HG02840 (cell line): ENCODE measurements around the gene CDHR1.

Source experiments
- ATAC-seq: cut with Tn5 transposase; IDR thresholded peaks from one replicate; pipeline ENCODE4 v1.9.1; 2021; ENCODE audit warnings: mild to moderate bottlenecking, moderate library complexity, moderate number of reproducible peaks; ENCODE audit not compliant: unreplicated experiment, low FRiP score

The CDHR1 gene

DNA sequence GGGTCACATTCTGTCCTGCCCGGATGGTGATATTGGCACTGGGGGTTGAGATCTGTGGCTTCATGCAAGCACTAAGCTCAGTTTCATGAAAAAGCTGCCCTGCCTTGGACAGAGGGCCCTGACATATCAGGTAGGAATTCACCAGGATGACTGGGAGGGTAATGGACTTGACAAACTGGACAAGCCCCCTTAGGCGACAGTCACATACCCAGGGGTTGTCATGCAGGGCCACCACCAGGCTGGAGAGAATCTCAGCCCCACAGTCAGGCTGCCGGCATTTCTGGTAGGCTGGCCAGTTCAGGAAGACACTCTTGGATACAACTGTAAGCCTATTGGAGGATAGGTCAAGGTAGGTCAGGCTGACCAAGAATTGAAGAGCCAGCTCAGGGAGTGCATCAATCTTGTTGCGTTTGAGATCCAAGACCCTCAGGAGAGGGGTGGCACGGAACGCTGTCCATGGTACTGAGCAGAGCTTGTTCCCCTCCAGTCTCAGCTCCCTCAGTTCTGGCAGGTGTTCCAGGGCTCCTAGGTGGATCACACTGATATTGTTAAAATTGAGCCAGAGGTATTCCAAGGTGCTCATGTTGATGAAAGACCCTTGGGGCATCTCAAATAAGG lies 30.2 kb downstream of the CDHR1 start:
- ATAC-seq: no peak

DNA sequence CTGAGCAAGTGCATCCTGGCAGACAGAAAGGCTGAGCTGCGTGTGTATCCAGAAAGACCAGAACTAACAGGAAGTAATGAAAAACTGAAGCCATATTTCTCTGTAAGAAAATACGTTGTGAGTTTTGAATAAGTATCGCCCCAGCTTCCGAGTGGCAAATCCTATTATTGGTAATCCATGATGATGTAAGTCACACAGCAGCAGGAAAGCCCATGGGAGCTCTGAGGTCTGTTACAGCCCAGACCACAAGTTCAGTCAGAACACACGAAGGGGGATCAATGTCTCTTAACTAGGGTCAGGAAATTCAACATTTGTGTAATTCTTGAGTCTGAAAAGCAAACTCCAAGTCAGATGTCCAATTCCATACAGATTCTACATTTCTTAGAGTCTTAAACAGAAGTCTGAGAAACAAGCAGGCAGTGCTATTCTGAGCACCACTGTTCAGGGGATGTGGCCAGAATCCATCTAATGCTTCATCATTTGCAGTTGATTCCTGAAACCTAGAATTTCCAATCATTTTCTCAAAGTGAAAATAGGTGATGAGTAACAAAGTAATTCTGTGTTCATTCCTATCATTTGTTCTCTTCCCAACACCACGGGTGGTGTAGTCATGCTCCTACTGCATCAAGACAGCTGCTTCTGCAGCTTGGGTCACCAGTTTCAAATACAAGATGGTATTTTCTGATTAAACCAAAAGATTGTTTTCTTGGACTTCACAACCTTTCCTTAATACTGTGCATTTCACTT lies 31.3 kb downstream of the CDHR1 start, which contains the start of gene LRIT2:
Gene LRIT2, minus strand, starts transcription at position 118 of the 747 bp plus-strand sequence. Its CDS starts 24 bp downstream, at position 94.
- ATAC-seq: no peak

DNA sequence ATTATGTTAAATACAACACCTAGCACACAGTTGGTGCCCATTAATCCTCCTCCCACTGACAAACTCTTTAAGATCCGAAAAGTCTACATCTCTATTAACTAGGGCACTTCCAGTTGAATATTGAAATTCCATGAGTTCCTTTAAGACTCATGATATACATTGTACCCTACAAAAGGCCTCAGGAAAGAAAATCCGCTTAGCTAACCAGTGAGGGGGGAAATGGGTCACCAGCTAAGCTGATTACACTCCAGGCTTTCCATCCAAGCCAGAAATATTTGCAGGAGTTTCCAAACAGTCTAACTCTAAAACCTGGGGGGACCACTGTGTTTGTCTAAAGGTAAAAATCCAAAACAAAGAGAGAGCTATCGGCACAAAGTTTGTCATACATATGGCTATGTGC lies 32.3 kb downstream of the CDHR1 start:
- ATAC-seq: no peak

DNA sequence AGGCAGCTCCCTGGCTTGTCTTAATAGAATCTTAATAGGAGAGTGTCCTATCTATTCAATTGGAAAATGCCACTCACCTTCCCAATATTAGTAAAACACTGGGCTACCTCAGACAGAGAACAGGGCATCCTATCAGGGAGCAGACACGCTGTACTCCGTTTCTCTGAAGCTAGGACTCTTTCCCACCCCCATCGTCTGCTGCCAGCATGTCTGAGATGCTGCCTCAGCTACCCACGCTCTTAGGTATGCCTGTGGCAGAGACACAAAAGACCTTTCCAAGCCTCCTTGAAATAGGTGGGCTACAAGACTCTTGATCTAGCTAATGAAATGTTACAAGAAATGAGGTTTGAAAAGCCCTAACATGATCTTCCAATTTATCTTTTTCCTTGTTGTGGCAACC lies 33.5 kb downstream of the CDHR1 start:
- ATAC-seq: no peak

DNA sequence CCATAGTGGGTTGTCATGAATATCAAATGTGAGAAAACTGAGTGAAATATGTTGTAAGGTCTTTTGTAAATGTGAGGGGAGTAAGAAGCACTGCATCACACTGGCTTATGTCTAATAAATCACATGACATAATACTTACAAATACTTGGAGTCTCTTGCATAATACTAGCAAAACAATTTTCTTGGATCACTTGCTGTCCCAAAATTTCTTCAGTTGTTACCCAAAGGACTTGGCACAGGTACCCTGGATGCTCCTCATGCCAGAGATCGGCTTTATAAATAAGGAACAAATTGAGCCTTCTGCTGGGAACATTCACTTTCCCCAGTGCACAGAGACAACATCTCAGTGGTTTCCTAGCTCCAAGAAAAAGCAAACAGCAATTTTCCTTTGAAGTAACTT lies 36.0 kb downstream of the CDHR1 start:
- no peak for ATAC-seq

DNA sequence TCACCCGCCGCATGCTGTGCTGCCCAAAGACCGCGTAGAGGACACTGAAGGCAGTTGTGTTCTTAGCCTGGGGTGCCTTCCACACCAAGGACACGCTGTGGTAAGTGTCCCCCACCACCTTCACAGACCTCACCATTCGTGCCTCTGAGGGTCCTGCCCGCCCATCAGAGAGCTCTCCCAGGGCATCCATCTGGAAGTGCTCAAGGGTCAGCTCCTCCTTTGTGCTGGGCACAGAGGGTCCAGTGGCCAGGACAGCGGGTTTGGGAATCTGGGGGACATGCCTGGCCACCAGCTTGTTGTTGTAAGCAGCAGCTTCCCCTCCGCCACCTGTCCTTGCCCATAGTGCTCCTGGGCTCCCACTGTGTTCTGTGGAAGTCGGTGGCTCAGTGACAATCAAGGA lies 38.0 kb downstream of the CDHR1 start:
- no peak for ATAC-seq

DNA sequence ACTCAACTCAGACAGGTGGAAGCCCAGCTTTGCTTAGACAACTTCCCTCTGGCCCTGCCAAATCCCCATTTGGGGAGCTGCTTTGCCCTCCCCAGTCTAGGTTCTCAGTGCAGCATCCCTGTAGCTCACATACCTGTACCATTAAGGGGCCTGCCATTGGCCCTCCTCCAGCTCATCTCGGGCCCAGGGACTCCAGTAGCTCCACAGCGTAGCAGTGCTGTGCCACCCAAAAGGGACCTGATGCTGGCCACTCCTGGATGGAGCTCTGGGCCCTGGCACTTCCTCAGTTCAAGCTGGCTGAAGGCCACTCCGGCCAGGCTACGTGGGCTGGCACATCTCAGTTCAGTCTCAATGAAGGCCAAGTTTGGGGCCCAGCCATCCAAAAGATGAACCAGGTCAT lies 39.6 kb downstream of the CDHR1 start:
- no peak for ATAC-seq

DNA sequence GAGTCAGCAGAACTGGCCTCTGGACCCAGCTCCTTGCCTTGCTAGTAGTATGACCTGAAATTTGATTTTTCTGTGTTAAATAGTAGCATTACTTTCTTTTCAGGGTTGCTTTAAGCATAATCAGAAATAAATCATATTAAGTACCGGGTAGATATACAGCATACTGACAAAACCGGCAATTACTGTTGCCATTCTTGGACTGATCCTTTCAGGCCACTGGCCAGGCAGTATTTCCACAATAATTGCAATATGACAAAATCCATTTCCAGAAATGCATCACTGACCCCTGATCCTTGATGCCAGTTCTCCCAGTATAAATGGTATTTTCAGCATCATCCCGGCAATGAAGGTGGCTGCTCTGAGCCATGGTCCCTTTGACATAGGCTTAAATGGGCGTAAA lies 40.1 kb downstream of the CDHR1 start:
- ATAC-seq: no peak

DNA sequence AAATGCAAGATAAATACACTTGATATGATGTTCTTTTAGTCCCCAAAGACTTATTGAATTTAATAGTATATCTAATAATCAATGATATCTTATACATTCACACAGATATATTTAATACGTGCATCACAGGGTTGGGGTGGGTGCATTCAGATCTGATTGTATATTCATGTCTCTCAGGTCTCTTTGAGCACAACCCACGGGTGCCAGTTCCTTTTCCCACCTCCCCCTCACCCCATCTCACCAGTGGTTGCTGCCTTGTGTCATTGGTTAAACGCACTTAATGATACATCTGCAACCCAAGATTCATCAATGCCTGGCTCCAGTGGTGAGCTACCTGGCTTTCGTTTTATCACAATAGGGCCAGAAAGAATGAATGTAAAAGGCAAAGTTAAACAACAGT lies 40.8 kb downstream of the CDHR1 start:
- no peak for ATAC-seq

DNA sequence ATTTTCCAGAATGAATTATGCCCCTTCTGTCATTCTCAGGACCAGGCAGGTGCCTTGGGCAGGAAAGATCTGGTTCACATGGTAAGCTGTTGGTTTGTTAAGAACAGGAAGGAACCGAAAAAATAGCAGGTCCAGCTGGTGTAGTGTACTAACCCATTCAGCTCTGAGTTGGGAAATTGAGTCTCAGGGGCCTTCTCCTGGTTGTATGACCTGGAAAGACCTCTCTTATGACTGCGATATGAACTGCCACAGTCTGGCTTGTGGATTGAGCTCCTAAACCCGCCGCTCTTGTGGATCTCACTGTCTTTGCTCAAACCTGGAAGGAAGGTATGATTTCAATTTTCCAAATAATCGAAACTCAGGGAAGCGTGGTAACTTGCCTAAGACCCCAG lies 42.5 kb downstream of the CDHR1 start:
- ATAC-seq: no peak

DNA sequence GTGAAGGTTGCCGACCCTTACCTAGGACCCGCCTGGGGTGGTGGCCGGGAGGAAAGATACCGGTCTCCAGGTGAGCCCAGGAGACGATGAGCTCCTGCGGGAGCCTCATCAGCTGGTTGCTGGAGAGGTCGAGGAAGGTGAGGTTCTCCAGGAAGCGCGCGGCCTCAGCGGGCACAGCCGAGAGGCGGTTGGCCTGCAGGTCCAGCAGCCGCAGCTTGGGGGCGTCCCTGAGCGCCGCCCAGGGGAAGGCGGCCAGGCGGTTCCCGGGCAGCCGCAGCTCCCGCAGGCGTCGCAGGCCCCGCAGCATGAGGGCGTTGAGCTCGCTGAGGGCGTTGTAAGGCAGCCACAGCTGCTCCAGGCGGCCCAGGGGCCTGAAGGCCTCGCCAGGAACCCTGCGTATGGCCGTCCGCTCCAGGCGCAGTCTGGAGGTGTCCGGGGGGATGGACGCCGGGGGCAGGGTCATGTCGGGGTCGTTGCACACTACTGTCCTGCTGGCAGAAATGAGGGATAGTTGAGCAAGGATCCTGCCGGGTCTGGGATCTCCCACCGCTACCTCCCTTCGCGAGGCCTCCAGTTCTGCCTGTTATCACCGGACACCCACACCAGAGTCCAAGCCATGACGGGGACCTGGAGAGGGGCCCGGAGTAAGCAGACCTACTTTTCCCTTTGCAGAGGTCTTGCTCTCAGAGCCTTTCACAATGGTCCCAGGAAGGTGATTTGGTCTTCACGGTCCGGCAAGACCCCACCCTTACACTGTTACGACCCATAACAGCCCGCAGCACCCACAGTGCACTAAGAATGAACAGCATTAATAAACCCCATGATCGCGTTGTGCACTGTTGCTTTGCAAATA lies 43.1 kb downstream of the CDHR1 start:
- no peak for ATAC-seq

DNA sequence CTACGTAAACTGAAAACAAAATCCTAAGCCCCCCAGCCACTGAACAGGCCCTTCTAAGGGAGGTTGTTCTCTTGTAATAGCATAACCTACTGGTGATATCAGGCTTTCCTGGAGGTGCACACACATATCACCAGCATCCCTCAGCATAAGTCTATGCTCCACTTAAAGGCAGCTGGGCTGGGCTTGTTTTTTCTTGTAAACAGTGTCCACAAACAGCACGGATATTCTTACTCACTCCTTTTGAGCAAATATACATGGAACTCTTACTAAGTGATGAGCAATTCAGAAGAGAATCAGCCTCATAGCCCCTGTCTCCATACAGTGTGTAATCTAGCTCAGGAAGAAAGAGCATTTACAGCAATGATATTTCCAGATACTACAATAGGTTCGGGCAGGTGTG lies 44.6 kb downstream of the CDHR1 start:
- ATAC-seq: no peak

DNA sequence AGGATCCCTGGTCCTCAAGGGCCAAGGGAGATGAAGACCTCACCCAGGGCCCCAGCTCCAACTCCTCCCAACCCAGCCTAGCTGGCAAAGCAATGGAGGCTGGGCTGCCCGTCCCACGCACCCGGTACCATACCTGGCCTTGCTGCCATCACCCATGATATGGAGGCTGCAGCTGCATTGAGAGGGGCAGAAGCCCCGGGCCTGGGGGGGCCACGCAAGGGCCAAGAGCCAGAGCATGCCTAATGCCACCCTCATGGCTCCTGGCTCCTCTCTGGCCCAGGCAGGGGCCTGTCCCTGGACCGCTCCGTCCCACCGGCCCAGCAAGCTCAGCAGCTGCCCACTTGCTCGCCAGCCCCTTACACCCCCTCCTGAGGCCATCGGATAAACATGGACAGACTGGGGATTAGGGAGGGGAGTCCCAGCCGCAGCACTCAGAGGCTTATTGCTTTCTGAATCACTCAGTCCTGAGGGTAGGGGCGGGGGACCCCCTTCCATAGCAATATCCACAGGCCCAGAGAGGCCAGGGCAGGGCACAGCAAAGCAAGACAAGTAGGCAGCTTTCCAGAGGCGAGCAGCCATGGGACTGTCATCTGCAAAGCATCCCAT lies 47.0 kb downstream of the CDHR1 start, which contains the start of gene LRIT1:
Gene LRIT1, minus strand, starts transcription at position 362 of the 606 bp plus-strand sequence. Its CDS starts 107 bp downstream, at position 255.
- no peak for ATAC-seq

DNA sequence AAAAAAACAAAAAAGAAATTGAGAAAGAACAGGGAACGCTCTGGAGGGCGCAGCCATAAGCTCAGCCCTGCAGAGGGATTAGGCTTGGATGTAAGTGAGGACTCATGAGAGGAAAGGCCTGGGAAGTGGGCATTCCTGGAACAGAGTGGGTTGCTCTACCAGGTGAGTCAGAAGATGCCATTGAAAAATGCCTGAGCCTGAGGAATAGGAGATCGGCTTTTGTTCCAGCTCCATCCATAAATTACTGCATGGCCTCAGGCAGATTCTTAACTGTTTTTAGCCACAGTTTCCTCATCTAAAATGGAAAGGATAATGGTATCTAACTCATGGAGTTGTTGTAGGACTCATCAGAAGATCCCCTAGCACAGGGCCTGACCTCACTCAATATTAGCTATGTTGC lies 49.4 kb downstream of the CDHR1 start:
- ATAC-seq: no peak

DNA sequence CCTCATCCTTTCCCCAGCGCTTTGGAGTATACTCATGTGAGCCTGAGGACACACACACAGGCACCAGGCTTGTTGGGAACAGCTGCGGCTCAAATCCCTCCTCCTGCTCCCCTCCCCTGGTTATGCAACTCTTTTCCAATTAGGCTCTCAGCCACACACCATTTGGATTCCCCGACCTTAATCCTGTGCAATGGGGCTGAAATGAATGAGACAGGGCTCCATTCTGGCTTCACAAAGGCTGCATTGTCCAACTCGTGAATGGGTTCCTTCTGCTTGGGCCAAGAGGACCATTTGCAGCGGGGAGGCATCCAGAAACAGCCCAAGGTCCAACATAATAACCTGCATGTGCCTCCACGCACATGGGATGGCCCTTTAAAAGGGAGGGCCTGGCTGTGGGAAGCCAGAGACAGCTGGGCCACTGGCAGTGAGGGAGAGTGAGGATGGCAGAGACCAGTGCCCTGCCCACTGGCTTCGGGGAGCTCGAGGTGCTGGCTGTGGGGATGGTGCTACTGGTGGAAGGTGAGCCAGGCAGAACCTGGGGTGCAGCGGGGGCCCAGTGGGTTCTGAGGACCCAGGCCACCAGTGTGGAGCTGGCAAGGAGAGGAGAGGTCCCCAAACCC lies 50.4 kb downstream of the CDHR1 start, which contains the start of gene RGR:
Gene RGR, plus strand, starts transcription at position 403 of the 620 bp plus-strand sequence. Its CDS starts 38 bp downstream, at position 441.
- no peak for ATAC-seq

DNA sequence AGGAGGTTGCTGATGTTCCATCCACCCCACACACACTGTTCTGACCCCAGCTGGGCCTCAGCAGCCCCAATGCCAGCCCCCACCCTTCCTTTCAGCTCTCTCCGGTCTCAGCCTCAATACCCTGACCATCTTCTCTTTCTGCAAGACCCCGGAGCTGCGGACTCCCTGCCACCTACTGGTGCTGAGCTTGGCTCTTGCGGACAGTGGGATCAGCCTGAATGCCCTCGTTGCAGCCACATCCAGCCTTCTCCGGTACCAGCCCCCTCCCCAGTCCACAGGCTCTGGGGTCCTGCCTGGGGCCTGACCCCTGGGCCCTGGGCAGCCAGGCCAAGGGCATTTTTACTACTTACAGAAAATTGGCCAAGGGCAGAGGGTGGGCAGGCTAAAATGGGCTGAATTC lies 53.2 kb downstream of the CDHR1 start:
- ATAC-seq: no peak

DNA sequence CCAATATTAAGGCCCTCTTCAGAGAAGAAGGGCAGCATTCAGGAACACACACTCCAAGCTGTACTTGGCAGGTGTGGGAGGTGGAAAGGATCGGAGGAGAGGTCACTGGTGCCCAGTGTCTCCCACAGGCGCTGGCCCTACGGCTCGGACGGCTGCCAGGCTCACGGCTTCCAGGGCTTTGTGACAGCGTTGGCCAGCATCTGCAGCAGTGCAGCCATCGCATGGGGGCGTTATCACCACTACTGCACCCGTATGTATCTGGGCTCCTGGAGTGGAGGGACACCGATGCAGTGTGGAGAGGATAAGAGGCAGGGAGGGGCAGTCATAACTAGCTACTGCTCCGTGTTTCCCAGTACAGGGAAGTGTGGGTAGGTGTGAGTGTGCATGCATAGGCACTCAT lies 54.5 kb downstream of the CDHR1 start:
- no peak for ATAC-seq

DNA sequence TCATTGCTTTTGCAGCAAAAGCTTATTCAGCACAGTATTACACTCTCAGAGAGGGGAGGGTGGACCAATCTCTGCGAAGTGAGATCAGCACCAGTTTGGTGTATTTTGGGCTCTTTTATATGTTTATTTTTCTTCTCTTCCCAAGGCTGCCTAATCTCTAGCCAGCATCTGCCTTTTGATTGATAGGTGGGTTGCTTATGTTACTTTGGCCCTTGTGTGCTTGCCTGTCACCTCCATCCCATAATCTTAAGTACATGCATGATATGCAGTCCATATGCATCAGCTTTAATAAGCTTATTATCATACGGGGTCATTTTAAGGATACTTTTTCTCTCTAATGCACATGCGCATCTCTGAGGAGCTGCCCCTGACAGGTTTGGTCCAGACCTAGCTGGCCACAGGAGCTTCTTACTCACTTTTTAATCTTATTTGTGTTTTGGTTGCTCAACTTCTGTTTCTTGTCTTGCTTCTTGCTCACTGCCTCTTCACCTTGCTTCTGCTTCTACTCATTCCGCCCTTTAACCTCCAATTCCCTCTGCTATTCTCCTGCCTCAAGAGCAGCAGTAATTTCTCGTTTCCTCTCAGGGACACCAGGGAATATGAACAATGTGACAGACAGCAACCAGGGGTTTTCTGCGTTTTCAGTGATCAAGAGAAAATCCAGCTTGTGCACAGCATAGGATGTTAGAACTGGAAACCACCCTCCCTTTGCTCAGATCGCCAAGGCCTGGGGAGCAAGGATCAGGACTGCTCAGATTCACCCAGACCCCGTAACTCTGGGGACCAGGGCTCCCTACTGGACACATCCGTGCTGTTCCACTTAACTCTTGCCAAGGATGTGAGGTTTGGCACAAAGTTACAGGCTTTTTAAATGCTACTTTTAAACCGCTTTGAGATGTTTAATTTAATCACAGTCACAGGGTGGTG lies 60.5 kb downstream of the CDHR1 start:
- ATAC-seq: no peak
